Measurements from ENCODE around the gene CAGE1. TPM values are rescaled to one million over a fixed set of nuclear protein-coding genes. Genes with fewer than 3 reads are reported as not detected.

CAGE1 gene
- polyA plus RNA-seq, 1 donor (not counting 4 experiments of a cell fraction or from before 2014, with no cell fraction given), result 0.04 TPM

DNA sequence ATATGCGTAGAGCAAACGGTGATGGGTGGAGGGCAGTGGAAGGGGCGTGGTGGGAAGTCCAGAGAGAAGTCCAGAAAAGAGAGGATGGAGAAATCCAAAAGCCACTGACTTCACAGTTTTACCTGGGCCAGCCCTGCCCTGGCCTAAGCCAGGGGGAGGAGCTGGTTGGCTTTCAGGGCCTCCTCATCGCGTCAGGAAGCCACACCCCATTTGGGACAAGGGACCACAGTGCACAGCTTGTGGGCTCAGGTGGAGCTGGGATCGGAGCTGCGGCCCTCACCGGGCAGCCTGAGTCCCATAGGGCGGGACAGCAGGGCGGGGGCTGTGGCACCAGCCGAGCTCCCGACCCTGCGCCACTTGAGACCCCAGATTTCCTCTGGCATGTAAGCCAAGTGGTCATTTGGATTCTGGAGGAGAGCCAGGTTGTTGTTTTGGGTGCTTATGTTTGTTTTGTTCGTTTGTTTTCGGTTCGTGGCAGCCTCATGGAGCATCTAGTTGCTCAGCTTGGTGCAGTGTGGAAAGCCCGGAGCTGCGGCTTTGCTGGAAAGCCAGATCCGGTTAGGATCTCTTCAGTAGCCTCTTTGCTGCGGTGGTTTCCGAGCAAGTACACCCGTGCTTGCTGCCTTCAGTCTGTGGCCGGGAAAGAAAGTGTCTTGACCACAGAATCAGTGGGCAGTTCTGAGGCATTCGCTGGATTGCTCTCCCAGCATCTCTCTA is 42.3 kb upstream of the CAGE1 start:
- dilution Hi-C loops (cut with MboI; ENCODE audit: extremely low pct_ligation_motif_present, low sequenced_read_pairs), result no loop called here
- no peaks in the 10 kb centered on the region for H3K79me2 ChIP-seq (ENCODE audit: control insufficient read depth, insufficient read depth, low read length)
- H3K9me3 ChIP-seq (ENCODE audit: control insufficient read depth, low read depth, low read length), result no peaks in the 10 kb centered on the region
- no peaks in the 10 kb centered on the region for H3K9me1 ChIP-seq (ENCODE audit: control insufficient read depth, extremely low read depth, insufficient read depth, low read length)
- no peak overlapping the region for H3K9ac ChIP-seq (ENCODE audit: control insufficient read depth, extremely low read depth, insufficient read depth, low read length)
- FAIRE-seq (no peak), DNase-seq (ENCODE audit: low read depth, low spot score) (no peak)
- no peak overlapping the region for H3K4me2 ChIP-seq (ENCODE audit: control insufficient read depth, extremely low read depth, insufficient read depth, low read depth, low read length)
- H3K27me3 ChIP-seq (ENCODE audit: control insufficient read depth, extremely low read depth, insufficient read depth, low read length), result no peaks in the 10 kb centered on the region
- no peak overlapping the region for H3K4me3 ChIP-seq (ENCODE audit: control insufficient read depth in 2 of 3, extremely low read depth in 1 of 3, insufficient read depth in 2 of 3, low read depth in 1 of 3, low read length in 3 of 3)
- H2AFZ ChIP-seq (ENCODE audit: control insufficient read depth, low read length), result no peak overlapping the region
- no peaks in the 10 kb centered on the region for H4K20me1 ChIP-seq (ENCODE audit: control insufficient read depth, extremely low read depth, insufficient read depth, low read length)
- H3K36me3 ChIP-seq (ENCODE audit: control insufficient read depth in 2 of 2, extremely low read depth in 1 of 2, insufficient read depth in 2 of 2, low read length in 2 of 2), result no peaks in the 10 kb centered on the region
- TF ChIP-seq EZH2 (IDR thresholded peaks at IDR 0.05; ENCODE audit: low read length), result no peak
- TF ChIP-seq, protein P1, sequence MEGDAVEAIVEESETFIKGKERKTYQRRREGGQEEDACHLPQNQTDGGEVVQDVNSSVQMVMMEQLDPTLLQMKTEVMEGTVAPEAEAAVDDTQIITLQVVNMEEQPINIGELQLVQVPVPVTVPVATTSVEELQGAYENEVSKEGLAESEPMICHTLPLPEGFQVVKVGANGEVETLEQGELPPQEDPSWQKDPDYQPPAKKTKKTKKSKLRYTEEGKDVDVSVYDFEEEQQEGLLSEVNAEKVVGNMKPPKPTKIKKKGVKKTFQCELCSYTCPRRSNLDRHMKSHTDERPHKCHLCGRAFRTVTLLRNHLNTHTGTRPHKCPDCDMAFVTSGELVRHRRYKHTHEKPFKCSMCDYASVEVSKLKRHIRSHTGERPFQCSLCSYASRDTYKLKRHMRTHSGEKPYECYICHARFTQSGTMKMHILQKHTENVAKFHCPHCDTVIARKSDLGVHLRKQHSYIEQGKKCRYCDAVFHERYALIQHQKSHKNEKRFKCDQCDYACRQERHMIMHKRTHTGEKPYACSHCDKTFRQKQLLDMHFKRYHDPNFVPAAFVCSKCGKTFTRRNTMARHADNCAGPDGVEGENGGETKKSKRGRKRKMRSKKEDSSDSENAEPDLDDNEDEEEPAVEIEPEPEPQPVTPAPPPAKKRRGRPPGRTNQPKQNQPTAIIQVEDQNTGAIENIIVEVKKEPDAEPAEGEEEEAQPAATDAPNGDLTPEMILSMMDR (optimal IDR thresholded peaks at IDR 0.05 in 1 of 3, IDR thresholded peaks at IDR 0.05 in 1 of 3, conservative IDR thresholded peaks at IDR 0.05 in 1 of 3; ENCODE audit: extremely low read depth in 1 of 3, insufficient read depth in 2 of 3, low read length in 3 of 3), result no peak
- H3K4me1 ChIP-seq (ENCODE audit: control insufficient read depth, extremely low read depth, insufficient read depth, low read length), result peaks cover 4% of the 10 kb centered on the region
- H3K27ac ChIP-seq (ENCODE audit: control insufficient read depth, insufficient read depth, low read length), result no peak overlapping the region

DNA sequence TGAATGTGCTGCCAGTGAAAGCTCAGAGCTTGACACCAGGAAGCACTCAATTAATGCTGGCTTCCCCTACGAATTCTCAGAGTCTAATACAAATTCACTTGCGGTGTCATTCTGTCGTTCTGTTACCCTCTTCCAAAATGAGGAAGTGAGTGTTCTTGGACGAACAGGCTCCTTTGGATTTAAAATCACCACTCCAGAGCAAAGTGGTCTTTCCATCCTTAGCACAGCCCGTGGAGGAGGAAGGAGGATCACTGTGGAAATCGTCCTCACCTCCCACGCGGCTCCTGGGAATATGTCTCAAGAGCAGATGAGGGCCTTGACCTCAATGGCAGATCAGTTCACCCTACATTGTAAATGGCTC is 41.8 kb upstream of the CAGE1 start:
- FAIRE-seq (no peak), DNase-seq (ENCODE audit: low read depth, low spot score) (no peak)
- dilution Hi-C loops (cut with MboI; ENCODE audit: extremely low pct_ligation_motif_present, low sequenced_read_pairs), result no loop called here
- Histone ChIP-seq H3K79me2 (ENCODE audit: control insufficient read depth, insufficient read depth, low read length) (no peaks in the 10 kb centered on the region), H2AFZ (ENCODE audit: control insufficient read depth, low read length) (no peak overlapping the region), H3K4me3 (ENCODE audit: control insufficient read depth in 2 of 3, extremely low read depth in 1 of 3, insufficient read depth in 2 of 3, low read depth in 1 of 3, low read length in 3 of 3) (no peak overlapping the region), H3K27me3 (ENCODE audit: control insufficient read depth, extremely low read depth, insufficient read depth, low read length) (no peaks in the 10 kb centered on the region), H3K4me2 (ENCODE audit: control insufficient read depth, extremely low read depth, insufficient read depth, low read depth, low read length) (no peak overlapping the region), H4K20me1 (ENCODE audit: control insufficient read depth, extremely low read depth, insufficient read depth, low read length) (no peaks in the 10 kb centered on the region), H3K9ac (ENCODE audit: control insufficient read depth, extremely low read depth, insufficient read depth, low read length) (no peak overlapping the region), H3K4me1 (ENCODE audit: control insufficient read depth, extremely low read depth, insufficient read depth, low read length) (peaks cover 4% of the 10 kb centered on the region), H3K27ac (ENCODE audit: control insufficient read depth, insufficient read depth, low read length) (no peak overlapping the region), H3K9me1 (ENCODE audit: control insufficient read depth, extremely low read depth, insufficient read depth, low read length) (no peaks in the 10 kb centered on the region), H3K36me3 (ENCODE audit: control insufficient read depth in 2 of 2, extremely low read depth in 1 of 2, insufficient read depth in 2 of 2, low read length in 2 of 2) (no peaks in the 10 kb centered on the region), H3K9me3 (ENCODE audit: control insufficient read depth, low read depth, low read length) (no peaks in the 10 kb centered on the region)
- TF ChIP-seq, protein P1 (optimal IDR thresholded peaks at IDR 0.05 in 1 of 3, IDR thresholded peaks at IDR 0.05 in 1 of 3, conservative IDR thresholded peaks at IDR 0.05 in 1 of 3; ENCODE audit: extremely low read depth in 1 of 3, insufficient read depth in 2 of 3, low read length in 3 of 3), result no peak
- no peak for TF ChIP-seq EZH2 (IDR thresholded peaks at IDR 0.05; ENCODE audit: low read length)

All from keratinocyte (primary cell).